Fibroblast of mammary gland (primary cell): ENCODE results near the gene OBSL1.
A peak's percentile ranks its signal among the peaks of the same experiment; 100 is the strongest.

Experiments
- DNase-seq: peaks from one replicate; pipeline ENCODE4 v3.0.0-alpha.2; 2010; ENCODE audit warnings: low read depth
- H3K4me3 ChIP-seq: 2 replicates; pipeline ENCODE4 v1.5.1; 2011; ENCODE audit warnings: low read depth, mild to moderate bottlenecking, low read length, moderate library complexity; ENCODE audit not compliant: control insufficient read depth
- CTCF ChIP-seq: conservative IDR thresholded peaks from 2 replicates; pipeline ENCODE4 v1.5.1; 2011; ENCODE audit warnings: low read depth, low read length, inconsistent platforms; ENCODE audit not compliant: control insufficient read depth, insufficient read depth

Gene OBSL1

GRCh38 chr2:219509780-219510511 is 61.4 kb downstream of the OBSL1 start:
- peak; percentile 74 for TF ChIP-seq CTCF
- peak; percentile 42 for DNase-seq
- peak overlapping the region; percentile 9 for H3K4me3 ChIP-seq

- TF ChIP-seq CTCF = no peak
- no peak for DNase-seq
- H3K4me3 ChIP-seq = no peak overlapping the region
Observed at GRCh38 chr2:219508971-219509779, 62.2 kb downstream of the OBSL1 start.

- no peak for TF ChIP-seq CTCF
- DNase-seq = no peak
- no peak overlapping the region for H3K4me3 ChIP-seq
Observed at GRCh38 chr2:219508444-219508734, 63.0 kb downstream of the OBSL1 start.

GRCh38 chr2:219507581-219508443 is 63.5 kb downstream of the OBSL1 start:
- no peak for DNase-seq
- TF ChIP-seq CTCF = no peak
- no peak overlapping the region for H3K4me3 ChIP-seq

- no peak for DNase-seq
- TF ChIP-seq CTCF = no peak
- no peak overlapping the region for H3K4me3 ChIP-seq
Observed at GRCh38 chr2:219506802-219507526, 64.4 kb downstream of the OBSL1 start.
